Measurements from ENCODE around the gene AKT3. TPM values are rescaled to one million over a fixed set of nuclear protein-coding genes. Genes with fewer than 3 reads are reported as not detected.

AKT3 gene
- total and polyA plus RNA-seq, 2 of the 8 experiments (the other 6 are each of a cell fraction or from before 2014, with no cell fraction given) = 6.0 to 36.4 TPM

DNA sequence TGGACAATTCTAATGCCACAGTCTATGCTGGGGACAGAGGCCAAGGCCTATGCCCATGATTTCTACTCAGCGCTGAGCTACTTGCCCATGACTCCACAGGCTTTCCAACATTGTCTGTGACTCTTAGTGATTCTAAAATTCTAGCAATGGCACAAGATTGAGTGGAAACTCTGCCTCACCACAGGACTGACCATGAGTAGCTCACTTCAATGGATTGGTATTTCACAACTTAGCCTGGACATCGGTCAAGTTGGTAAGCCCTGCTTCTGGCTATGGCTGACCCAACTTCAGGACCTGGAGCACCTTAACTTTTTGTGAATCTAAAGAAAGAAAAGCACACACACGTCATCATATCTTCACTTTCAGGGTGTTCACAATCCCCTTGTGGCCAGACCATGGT lies 339.1 kb downstream of the AKT3 start:
- Histone ChIP-seq H3K4me1 (replicated peaks in 1 of 4; ENCODE audit: control insufficient read depth in 3 of 4, insufficient read depth in 4 of 4, low read length in 3 of 4) (peaks cover 0 to 12% (median 6%) of the 10 kb centered on the region in 4 experiments; a peak in 5 of 7 replicates), H4K5ac (ENCODE audit: insufficient read length, low read depth, low read length) (no peak overlapping the region), H3K23ac (ENCODE audit: insufficient read length) (no peak overlapping the region), H3K4ac (replicated peaks; ENCODE audit: insufficient read length, low read depth, low read length) (no peak overlapping the region), H3K27me3 (replicated peaks in 1 of 4; ENCODE audit: control insufficient read depth in 3 of 4, extremely low read depth in 1 of 4, insufficient read depth in 3 of 4, low read length in 3 of 4) (no peaks in the 10 kb centered on the region), H3K56ac (replicated peaks; ENCODE audit: insufficient read length, low read depth, low read length) (no peak overlapping the region), H3K79me2 (ENCODE audit: control insufficient read depth in 1 of 2, insufficient read depth in 2 of 2, low read length in 2 of 2) (no peaks in the 10 kb centered on the region), H3K23me2 (ENCODE audit: low read depth, low read length) (no peaks in the 10 kb centered on the region), H3K14ac (ENCODE audit: insufficient read length) (no peak overlapping the region), H3K4me2 (ENCODE audit: insufficient read depth in 1 of 2, low read depth in 2 of 2, low read length in 2 of 2) (no peak overlapping the region), H3K9ac (replicated peaks in 1 of 4; ENCODE audit: extremely low read depth in 1 of 4, low read depth in 3 of 4, low read length in 3 of 4) (no peak overlapping the region), H3K18ac (ENCODE audit: extremely low read depth, low read length) (no peak overlapping the region), H4K91ac (replicated peaks; ENCODE audit: insufficient read length, low read length) (no peak overlapping the region), H2BK120ac (replicated peaks; ENCODE audit: low read depth, low read length) (no peak overlapping the region), H3K9me3 (ENCODE audit: insufficient read depth in 2 of 2, low read depth in 1 of 2, low read length in 1 of 2) (no peaks in the 10 kb centered on the region), H2BK12ac (ENCODE audit: low read depth, low read length) (no peak overlapping the region), H3K4me3 (ENCODE audit: extremely low read depth in 1 of 4, insufficient read depth in 2 of 4, low read depth in 3 of 4, low read length in 4 of 4) (no peak overlapping the region), H2AK5ac (ENCODE audit: low read depth, low read length) (no peak overlapping the region), H2AFZ (ENCODE audit: low read length) (no peak overlapping the region), H3K36me3 (ENCODE audit: control insufficient read depth in 2 of 4, insufficient read depth in 4 of 4, low read length in 3 of 4) (no peaks in the 10 kb centered on the region), H2BK20ac (ENCODE audit: low read length) (no peak overlapping the region), H4K20me1 (replicated peaks in 1 of 2; ENCODE audit: control insufficient read depth in 1 of 2, insufficient read depth in 2 of 2, low read length in 2 of 2) (no peaks in the 10 kb centered on the region), H2BK15ac (ENCODE audit: low read length) (no peak overlapping the region), H3K79me1 (ENCODE audit: low read depth, low read length) (no peaks in the 10 kb centered on the region; the same call in 1 of the 2 replicates), H3K27ac (ENCODE audit: low read depth, low read length) (no peak overlapping the region), H4K8ac (ENCODE audit: extremely low read depth, insufficient read depth, low read length) (no peak overlapping the region), H2BK5ac (ENCODE audit: low read depth, low read length) (no peak overlapping the region)
- FAIRE-seq = no peak
- ChIA-PET POLR2A (ENCODE audit: partially characterized antibody) (no interaction called here), CTCF (ENCODE audit: partially characterized antibody) (no interaction called here)
- DNase-seq (ENCODE audit: low read depth in 1 of 2, low spot score in 2 of 2) = no peak
- 100% methylated on average over 3 of the region's 3 CpGs; no CpG with 5 or more reads in 1 of the 2 experiments for WGBS, 2 experiments (ENCODE audit: extremely low coverage in 1 of 2, insufficient coverage in 1 of 2, insufficient read length in 1 of 2, insufficient replicate concordance in 2 of 2, low coverage in 1 of 2, low lambda C conversion rate in 2 of 2, missing lambda C conversion rate in 1 of 2)

Data from H1 (cell line).